Subcutaneous adipose tissue (tissue), 4 donors: ENCODE measurements around the gene MRPL40. TPM values are rescaled to one million over a fixed set of nuclear protein-coding genes. Genes with fewer than 3 reads are reported as not detected.

ENCODE experiments used
- total RNA-seq, 4 donors: library from RNA; depleted of rRNA; stranded (reverse); fragments of >200 nt; gene quantifications; one replicate each; pipeline ENCODE4 v1.1.0, GENCODE V29; 2016
- TF ChIP-seq, protein P1 (sequence below): fragments of 450-650 bp; IDR thresholded peaks from one replicate; pipeline ENCODE4 v1.5.1; 2016; ENCODE audit warnings: low read depth, mild to moderate bottlenecking, control low read depth, antibody characterized with exemption, moderate library complexity

MRPL40 gene
- total RNA-seq, 4 donors from 2014 or later = 21.8 to 28.8 (median 25.5) TPM

DNA sequence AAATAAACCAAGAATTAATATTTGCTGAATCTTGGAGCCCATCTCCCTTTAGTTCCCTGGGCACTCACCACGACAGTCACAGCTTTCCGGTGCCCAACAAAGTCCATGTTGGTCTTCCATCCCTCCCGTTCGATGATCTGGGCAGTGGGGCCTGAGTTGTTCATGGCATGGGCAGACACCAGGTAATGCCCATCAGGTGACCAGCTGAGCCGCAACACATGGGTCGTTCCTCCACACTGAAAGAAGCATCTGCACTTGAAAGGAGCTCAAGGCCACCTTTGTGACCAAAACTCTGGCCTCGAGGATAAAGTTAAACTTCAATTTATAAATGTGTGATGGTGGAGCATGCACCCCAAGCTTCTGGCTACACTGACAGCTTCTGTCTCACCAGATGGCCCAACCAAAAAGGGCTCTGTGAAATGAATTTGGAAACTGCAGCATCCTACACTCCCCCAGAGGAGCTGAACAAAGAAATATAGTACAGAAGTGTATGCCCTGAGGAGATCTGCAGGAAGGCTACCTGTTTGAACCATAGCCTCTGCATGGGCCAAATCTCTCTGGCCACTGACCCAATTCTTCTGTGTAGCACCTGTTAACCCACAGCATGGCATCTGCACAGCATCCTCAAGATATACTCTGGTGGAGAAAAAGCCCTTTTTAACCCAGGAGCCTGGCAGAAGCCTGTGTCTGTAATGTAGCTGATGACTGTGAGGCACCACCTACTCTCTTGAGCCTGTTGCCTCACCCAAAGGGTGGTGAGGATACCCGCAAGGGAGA, 37.9 kb upstream of the MRPL40 start:
- TF ChIP-seq, protein P1, sequence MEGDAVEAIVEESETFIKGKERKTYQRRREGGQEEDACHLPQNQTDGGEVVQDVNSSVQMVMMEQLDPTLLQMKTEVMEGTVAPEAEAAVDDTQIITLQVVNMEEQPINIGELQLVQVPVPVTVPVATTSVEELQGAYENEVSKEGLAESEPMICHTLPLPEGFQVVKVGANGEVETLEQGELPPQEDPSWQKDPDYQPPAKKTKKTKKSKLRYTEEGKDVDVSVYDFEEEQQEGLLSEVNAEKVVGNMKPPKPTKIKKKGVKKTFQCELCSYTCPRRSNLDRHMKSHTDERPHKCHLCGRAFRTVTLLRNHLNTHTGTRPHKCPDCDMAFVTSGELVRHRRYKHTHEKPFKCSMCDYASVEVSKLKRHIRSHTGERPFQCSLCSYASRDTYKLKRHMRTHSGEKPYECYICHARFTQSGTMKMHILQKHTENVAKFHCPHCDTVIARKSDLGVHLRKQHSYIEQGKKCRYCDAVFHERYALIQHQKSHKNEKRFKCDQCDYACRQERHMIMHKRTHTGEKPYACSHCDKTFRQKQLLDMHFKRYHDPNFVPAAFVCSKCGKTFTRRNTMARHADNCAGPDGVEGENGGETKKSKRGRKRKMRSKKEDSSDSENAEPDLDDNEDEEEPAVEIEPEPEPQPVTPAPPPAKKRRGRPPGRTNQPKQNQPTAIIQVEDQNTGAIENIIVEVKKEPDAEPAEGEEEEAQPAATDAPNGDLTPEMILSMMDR = no peak

DNA sequence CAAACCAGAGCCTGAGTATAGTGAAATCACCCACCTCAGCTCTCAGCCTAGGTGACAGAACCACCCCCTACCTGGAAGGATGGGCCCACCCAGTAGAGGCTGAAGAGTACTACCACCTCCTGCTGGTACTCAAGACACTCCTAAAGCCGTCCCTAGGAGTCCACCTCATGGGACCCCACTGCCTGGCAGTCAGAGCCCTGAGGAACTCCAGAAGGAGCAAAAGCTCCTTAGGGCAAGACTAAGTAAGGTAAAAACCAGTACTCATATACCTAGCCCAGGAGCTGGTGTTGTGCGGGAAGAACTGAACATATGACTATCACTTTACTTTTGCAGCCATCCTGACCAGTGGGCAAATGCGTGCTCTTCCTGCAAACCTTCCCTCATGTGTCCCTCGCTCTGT, 37.1 kb upstream of the MRPL40 start:
- TF ChIP-seq, protein P1 = no peak

DNA sequence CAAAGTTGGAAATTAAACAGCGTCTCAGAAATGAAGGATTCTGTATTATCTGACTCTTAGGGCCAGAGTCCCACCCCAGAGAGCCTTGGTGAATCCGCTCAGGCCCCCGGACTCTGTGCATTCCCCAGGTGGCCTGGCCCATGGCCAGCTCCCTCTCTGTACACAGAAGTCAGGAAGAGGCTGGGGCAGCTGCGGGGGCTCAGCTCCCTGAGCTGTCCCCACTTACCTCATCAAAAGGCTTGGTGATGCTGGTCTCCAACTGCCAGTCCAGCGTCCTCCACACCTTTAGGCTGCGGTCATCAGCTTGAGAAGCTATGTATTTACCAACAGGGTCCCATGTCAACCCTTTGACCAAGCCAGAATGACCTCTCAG, 35.8 kb upstream of the MRPL40 start:
- TF ChIP-seq, protein P1 = no peak

DNA sequence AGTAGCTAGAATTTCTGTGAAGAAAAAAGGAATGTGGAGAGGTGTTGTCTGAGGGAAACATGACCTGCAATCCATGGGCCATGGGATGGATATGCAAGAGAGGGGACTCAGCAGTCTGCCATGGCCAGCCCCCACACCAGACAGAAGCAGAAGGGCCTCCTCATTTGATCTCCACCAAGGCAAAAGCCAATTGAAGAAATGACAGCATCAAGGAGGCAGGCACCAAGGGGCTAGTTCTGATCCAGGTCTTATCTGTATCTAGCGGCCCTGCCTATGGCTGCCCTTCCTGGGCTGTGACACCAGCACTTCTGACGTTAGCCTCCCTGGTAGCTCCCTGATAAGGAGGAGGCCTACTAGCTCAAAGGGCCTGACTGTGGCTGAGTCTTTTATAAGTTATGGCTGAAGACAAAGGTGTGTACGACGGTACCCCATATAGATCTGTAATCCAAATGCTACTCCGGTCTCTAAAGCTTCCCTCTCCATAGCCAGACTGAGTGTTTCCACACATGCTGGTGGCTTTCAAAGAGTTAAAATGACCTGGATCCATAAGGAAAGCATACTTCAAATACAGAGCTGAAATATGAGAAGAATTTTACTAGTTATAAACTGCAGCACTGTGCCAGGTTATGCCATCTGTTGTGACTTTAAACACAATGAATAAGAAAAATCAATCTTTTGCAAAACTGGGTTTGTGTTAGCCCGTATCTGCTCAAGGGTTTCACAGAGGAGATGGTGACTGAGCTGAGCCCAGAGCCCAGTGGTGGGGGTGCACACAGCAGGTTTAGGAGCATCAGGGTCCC, 35.2 kb upstream of the MRPL40 start:
- TF ChIP-seq, protein P1 = no peak

DNA sequence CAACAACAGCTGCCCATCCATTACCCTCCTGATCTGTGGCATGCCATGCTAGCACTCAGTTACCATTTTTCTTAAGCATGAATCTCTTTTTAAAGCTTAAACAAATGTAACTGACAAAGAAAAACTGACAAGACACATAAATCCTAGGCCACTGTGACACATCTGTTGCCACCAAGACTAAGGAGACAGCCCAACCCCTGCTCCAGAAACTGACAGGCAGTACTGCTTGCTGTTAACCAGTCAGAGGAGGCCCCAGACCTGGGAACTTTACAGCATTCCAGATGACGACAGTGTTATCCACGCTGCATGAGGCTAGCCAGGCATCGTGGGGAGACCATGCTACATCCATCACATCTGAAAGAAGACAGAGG, 34.6 kb upstream of the MRPL40 start:
- TF ChIP-seq, protein P1 = no peak

DNA sequence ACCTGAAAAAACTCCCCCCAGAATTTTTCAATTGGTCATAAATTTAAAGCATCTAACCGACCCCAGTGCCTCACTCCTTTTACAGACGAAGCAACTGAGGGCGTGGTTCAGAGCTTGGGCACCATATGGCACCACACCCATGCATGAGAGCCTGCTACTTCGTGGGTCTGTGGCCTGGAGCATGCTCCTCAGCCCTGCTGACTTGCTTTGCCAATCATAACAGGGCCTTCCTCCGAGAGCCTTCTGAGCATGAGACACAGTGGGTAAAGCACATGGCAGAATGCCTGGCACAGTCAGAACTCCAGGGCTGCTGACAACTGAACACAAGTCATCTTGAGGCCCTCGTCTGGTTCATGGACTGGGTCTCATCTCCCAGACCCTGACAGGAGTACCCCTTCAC, 34.1 kb upstream of the MRPL40 start:
- TF ChIP-seq, protein P1 = no peak

DNA sequence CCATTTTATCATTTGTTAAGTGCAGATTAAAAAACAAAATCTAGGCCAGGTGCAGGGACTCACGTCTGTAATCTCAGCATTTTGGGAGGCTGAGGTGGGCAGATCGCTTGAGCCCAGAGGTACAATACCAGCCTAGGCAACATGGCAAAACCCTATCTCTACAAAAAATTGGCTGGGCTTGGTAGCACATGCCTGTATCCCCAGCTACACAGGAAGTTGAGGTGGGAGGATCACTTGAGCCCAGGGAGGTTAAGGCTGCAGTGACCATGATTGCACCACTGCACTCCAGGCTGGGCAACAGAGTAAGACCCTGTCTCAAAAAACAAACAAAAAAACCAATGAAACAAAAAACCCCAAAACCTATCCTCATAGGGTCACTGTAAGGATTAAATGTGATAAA, 33.7 kb upstream of the MRPL40 start:
- TF ChIP-seq, protein P1 = no peak
